ENCODE results near the gene MGST2.
"Not testable (repeated sequence)": the region's sequence is repeated elsewhere in the genome, so short reads cannot be mapped to it uniquely, and the experiment has no call there.

MGST2 gene

DNA sequence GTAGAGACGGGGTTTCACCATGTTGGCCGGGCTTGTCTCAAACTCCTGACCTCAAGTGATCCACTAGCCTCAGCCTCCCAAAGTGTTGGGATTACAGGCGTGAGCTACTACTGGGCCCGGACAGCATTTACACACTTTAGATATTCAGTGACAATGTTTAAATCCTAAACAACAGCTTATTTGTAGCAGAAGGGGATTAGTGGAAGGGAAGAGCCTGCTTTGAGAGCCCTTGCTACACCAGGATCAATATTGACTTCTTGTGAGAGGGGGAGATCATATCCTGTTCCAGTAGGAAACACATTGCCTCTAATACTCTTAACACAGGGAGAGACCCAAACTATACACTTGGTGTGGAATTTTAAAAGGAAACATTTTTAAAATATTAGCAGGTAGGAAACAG lies 7.1 kb downstream of the MGST2 start:
- no peak for DNase-seq

DNA sequence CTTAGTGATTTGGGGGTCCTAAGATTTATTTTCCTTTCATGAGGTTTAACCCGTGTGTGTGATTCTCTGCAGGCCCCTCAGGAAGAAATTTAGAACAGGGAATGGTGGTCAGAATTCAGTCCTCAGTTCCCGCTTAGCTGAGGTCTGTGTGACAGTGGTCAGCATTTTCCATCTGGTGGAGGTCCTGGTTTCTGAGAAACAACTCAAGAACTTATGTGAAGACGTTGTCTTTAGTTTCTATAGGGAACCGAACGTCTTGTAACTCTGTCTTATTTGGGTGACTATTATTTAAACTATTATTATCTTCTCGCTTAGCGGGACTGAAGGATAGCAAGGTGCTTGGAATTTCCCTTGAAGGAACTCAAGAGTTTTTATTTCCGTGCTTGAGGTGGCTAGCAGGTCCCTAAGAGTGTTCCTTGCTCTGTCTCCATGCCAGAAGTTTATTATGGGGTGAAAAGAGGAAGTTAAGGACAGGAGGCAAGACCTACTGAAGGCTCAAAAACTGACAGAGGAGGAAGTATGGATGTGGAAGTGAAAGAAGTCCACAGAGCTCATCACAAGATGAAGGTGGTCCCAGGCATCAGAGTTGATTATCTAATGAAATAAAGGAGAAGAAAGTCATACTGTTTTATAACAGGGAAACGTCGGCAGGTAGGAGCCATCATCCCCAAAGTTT lies 9.4 kb downstream of the MGST2 start:
- DNase-seq = no peak

DNA sequence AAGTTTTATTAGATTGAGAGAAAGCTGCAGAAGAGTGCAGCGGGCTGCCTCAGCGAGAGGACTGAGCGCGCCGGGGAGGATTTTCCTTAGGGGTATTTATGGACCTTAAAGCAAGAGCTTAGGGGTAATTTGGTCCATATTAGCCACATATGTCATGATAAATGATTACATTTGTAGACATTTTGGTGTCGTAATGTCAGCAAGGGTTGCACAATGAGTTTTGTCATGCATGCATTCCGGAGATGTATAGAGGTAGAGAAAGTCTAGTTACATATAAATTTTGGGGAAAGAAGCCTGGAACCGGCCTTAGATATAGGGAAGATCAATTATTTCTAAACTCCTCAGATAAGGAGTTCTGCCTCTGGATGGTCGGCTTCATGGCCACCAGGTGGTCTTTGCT lies 10.0 kb downstream of the MGST2 start:
- DNase-seq = no peak

DNA sequence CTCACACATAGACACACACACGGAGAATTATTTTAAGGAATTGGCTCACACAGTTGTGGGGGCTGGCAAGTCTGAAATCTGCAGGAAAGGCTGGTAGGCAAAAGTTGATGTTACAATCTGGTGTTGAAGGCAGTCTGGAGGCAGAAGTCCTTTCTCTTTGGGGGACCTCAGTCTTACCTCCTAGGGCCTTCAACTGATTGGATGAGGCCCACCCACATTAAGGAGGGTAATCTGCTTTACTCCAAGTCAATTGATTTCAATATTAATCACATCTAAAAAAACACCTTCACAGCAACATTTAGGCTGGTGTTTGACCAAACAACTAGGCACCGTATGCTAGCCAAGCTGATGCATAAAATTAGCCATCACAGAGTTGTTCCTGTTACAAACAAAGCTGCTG lies 10.7 kb downstream of the MGST2 start:
- DNase-seq = no peak

DNA sequence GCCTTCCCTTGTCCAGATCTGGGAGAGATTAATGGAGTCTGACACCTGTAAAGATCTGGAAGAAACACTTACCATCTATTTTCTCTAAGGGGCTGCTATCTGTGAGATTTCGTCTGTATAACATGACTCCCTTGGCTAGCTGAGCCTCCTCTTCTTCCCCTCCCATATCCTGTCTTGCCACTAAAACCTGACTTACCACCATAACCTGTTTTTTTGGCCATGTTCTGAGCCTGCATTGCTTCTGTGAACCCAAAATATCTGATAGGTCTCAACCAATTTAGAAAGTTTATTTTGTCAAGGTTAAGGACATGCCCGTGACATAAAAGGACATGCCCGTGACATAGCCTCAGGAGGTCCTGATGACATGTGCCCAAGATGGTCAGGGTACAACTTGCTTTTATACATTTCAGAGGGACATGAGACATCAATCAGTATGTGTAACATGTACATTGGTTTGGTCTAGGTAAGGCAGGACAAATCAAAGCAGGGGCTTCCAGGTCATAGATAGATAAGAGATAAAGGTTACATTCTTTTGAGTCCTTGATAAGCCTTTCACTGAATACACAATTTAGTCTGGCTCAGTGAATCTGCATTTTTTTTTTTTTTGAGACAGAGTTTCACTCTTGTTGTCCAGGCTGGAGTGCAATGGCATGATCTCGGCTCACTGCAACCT lies 11.4 kb downstream of the MGST2 start:
- no peak for DNase-seq

DNA sequence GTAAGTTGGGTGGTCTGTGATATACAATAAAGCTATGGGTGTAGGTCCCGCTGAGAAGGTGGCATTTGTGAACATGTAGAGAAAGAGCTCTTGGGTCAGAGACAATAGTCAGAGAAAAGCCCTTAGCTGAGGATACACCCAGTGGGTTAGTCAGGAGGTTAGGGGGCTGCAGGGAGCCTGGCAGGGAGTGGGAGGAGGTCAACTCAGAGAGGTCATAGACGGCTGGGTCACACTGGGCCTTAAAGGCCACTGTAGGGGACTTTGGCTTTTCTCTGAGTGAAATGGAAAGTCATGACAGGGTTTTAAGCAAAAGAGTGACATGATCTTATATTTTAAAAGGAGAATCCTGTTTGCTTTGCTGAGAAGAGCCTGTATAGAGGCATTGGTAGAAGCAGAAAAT lies 16.7 kb downstream of the MGST2 start:
- no peak for DNase-seq

DNA sequence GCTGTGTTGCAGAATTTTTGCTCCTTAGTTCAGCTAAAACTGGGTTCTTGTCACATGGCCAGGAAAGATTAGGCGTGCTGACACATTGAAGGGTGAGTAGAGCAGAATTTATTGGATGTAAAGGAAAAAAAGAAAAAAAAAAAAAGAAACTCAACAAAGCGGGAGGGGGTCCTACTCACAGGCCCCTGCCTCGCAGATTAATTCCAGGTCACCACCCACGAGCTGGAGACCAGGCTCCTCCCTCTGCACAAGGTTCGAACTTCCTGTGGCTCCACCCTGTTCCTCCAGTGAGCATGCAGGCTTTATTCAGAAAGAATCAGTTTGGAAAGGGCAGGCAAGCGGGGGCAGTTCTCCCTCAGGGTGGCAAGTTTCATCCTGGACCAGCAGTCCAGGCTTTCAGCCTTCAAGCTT lies 17.1 kb downstream of the MGST2 start:
- no peak for DNase-seq

DNA sequence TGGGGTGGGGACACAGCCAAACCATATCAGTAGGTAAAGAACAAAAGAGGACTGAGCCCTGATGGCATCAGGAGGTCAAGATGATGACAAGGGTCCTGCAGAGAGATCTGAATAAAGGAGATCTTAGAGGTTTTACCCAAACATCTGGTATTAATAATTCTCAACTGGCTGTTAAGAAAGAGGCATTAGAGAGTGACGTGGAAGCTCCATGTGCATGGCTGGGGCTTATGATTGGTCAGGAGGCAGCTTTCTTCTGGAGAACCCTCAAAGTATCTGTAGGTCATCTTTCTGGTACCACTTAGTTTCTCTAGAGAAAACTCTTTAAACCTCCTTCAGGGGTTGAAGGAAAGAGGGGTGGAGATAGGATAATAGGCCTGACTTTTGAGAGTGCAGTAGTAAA lies 18.7 kb downstream of the MGST2 start:
- no peak for DNase-seq

DNA sequence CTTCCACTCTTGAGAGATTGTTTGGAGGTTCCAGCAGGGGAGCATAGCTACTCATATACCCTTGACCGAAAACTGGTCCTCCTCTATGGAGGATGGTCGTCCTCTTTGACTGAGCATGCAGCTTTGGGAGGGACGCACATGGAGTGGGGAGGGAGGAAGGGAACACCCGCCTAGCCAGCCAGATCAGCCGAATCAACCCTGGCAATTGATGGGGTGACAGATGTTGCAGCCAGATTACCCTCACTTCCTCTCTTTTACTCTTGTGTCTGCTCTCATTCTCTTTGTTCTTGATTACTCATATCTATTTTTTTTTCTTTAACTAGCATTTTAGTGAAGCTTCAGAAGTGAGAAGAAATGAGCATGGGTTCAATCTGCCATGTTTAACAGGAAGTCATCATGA lies 19.6 kb downstream of the MGST2 start:
- DNase-seq = no peak

DNA sequence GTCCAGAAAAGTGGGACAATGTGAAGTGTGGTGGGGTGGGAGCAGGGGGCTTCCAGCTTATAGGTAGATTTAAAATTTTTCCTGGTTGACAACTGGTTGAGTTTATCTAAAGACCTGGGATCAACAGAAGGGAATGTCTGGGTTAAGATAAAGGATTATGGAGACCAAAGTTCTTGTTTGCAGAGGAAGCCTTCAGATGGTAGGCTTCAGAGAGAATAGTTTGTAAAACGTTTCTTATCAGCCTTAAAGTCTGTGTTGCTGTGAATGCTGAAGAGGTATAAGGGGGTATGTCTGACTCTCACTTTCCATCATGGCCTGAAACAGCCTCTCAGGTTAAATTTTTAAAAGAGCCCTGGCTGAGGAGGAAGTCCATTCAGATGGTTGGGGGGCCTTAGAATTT lies 20.5 kb downstream of the MGST2 start:
- DNase-seq = no peak

DNA sequence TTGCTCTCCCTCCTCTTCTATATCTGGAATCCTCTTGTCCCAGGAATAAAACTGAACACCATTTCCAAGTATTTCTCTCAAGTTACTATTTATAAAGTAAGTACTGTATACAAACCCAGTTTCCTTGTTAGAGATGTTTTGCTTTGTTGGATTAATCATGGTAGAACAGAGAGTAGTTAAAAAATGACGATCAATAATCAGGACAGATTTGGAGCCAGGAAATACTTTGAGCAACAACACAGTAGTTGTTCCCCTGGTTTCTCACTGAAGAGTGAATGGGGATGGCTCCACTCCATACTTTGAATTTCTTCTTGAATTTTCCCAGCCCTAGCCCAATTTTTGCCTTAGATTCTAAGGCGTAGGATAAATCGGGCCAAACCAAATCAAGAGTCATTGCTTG lies 21.4 kb downstream of the MGST2 start:
- no peak for DNase-seq

DNA sequence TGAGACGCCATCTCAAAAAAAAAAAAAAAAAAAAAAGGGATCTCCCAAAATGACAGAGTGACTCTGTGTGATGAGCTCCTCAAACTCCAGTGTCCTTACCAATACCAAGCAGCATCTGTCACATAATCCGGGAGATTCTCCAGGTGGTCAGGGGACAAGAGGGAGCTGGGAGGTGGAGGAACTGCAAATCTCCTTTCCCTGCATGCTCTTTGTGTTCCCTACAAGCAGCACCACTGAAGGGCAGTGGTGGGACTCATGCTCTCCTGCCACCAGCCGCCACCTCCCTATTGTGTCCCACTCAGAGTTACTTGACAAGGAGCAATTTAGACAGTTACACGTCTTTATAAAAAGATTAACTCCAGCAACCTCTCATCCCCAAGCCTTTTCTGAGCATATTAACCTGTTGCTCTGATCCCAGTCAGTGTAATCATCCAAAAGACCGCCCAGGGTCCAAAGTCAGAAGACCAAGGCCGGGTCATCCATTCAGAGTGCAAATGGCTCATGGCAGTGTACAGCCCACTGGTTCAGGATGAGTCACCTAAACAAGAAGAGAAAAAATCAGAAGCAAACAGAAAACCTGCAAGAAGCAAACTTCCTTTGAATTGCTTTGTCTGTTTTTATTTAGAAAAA lies 23.6 kb downstream of the MGST2 start:
- no peak for DNase-seq

DNA sequence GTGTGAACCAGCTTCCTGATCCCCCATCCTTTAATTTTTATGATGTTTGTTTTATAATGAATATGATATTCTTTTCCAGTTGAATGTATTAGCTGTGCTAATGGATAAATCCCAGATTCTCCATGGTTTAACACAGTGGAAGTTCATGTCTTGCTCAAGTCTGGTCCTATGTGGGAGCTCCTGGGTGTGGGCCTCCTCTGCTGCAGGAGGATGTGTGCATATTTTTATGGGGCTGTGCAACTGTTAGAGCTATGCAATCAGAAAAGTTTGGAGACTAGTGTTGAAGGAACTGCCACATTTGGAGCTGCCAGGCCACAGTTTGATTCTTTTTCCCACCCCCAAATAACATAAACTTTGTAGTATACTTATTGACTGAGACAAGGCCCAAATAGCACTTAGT lies 24.8 kb downstream of the MGST2 start:
- no peak for DNase-seq

DNA sequence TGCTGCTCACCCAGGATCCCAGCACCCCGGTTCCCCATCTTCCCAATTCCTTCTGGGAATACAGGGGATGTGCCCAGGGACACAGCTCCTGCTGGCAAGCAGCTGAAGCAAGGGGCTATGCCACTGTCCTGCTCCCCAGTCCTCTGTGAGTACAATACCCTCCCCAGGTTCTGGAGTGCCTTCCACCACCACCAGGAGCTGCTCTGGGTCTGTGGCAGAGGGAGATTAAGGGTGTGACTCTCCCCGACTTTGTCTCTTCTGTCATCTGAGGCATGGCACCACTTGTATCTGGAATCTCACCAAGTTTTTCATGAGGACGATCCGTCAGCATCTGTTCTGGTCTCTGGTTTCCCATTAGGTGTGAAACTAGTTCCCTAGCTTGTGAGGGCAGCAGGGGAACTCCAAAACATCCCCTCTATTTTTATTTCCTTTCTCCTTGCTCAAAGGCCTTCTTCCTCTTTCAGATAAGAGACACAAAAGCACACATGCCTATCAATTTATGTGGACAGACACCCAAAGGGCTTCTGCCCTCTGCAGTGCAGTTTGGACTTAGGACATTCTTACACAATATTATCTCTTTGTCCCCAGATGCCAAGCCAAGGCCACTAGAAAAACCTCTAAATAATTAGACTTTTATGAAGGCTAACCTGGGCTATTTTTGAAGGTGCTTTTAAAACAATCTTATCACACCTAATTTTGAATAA lies 26.8 kb downstream of the MGST2 start:
- no peak for DNase-seq

DNA sequence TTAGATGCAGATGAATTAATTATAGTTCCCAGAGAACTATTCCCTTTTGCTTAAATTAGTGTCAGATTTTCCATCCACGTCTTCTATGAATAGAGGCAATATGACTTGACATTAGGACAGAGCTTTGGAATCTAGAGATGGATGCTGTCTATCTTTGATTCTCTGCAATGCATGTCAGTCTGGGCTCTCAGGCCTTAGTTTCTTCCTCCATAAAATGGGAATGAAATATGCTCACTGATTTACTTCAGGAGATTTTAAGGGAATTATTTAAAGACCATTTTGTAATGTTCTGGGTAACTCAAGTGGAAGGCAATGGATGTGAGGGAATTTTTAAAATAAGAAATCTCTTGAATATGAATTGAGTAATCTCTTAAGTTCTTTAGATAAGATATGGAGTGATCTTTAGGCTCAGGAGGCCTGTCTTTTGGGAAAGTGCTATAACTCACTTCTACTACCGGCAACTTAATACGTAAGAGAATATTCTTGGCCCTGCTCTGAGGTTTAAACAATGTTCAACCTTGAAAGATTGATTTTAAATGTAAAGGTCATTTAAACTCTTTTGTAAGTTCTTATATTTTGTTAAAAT lies 29.0 kb downstream of the MGST2 start:
- no peak for DNase-seq

DNA sequence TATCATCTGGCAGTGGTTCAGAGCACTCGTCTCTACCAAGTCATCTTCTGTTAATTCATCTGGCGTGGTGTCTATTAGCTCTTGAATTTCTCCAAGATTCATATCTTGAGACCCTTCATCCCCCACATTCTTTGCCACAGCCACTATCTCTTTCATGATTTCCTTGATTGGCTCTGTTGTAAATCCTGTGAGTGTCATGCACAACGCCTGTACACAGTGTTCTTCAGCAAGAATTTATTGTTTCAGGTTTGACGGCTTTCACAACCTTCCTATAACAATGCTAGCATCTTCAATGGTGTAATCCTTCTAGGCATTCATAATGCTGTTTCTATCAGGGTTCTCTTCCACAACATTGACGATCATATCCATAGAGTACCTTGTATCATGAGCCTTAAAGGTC lies 30.9 kb downstream of the MGST2 start:
- DNase-seq = no peak

DNA sequence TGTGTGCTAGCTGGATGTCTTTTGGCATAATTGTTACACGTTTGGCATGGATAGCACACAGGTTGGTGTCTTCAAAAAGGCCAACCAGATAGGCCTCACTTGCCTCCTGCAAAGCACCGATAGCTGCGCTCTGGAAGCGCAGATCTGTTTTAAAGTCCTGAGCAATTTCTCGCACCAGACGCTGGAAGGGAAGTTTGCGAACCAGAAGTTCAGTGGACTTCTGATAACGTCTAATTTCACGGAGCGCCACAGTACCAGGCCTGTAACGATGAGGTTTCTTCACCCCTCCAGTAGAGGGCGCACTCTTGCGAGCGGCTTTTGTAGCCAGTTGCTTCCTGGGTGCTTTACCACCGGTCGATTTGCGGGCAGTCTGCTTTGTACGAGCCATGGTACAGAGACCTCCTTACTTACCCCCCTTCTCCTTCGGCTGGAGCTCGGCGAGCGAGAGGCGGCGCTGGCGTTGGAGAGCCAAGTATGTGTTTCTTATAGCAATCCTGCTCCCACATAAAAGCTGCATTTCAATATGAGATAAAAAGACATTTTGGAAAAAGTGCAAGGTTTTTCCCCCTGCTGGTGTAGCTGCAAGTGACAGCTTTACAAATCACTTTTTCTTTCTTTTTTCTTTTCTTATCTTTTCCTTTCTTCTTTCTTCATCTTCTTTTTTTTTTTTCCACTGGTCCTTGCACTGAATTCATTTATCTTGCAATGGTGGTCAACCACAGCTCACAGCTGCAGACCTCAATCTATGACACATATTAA lies 32.7 kb downstream of the MGST2 start:
- not testable (repeated sequence) for DNase-seq

DNA sequence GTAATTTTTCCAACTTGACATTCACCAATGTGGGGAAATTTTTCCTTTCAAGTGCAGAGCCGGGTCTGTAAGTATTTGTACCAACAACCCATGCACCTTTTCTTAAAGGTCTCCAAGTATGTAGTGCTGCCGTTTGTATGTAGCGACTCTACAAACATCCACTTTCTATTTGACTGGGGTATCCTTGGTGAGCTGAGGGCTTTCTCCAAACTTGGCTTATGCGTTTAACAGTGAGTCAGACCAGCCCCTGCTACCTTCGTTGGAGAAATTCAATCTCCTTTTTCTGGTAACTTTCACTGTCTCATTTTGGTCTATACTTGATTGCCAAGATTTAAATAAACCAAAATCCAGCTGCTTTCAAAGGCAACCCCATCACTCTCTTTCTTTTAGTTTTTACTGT lies 34.9 kb downstream of the MGST2 start:
- no peak for DNase-seq

DNA sequence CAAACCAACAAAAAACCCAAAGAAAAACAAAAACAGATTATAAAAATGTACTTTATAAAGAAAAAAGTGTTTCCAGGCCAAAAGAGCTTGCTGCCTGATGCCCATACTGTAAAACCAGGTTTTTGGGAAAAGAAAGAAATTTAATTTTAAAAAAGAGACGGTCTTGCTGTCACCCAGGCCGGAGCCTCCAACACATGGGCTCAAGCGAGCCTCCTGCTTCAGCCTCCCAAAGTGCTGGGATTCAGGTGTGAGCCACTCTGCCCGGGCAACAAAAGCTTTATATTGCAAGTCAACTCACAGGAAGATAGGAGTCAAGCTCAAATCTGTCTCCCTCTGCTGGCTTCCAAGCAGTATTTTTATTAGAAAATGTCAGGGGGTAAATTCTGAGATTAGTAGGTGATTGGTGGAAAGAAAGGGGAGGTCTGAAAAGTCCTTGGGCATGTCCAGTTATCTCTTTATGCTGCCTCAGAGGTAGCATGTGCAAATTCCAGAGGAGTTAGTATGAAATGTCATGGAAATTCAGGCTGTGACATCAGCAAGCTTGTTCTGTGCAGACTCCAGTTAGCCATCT lies 39.4 kb downstream of the MGST2 start:
- DNase-seq = no peak

DNA sequence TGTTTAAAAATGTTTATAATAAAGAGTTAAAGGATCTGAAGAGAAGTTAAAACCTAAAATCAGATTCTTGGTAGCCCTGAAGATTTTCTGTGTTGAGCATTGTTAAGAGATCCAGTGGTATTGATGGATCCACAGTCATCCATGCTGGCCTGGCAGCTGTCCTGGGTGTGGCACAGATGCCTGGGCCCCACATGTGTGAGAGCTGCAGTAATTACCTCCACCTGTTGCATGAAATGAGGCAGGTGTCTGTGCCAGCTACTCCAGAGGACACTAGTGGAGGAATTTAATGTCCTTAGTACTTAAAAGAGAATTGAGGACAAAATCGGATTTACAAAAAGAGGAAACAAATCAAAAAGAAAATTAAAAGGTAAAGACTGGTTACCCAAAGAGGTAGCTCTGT lies 44.0 kb downstream of the MGST2 start:
- DNase-seq = no peak

DNA sequence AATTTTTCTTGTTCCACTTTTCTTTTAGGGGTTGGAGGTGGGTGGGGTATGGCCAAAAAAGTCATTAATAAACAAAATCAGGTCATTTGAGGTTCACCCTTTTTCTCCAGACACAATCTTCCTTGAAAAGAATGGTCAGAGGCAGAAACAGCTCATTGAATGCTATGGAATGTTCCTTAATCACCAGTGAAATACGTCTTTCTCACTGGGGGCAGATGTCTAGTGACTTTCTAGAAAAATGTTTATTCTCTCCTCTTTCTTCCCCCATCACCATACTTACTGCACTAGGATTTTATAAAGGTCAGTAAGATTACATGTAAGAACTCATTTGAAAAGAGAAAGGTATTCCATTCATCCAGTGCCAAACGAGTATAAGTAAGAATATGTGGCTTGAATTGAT lies 44.5 kb downstream of the MGST2 start:
- no peak for DNase-seq

DNA sequence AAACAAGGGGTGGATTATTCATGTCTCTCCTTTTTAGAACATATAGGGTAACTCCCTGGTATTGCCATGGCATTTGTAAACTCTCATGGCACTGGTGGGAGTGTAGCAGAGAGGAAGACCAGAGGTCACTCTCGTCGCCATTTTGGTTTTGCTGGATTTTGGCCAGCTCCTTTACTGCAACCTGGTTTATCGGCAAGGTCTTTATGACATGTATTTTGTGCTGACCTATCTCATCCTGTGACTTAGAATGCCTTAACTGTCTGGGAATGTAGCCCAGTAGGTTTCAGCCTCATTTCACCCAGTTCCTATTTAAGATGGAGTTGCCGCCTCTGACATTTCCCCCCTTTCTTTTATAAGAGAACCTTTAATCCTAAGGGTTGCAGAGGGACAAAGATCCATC lies 45.8 kb downstream of the MGST2 start:
- DNase-seq = no peak

Data from effector CD8-positive, alpha-beta T cell (primary cell).